A549 (cell line): ENCODE results near the gene UBR2.

Source experiments
- EP300 ChIP-seq, 2 experiments: fragments of >200 bp; sonication (Bioruptor Twin); formaldehyde crosslinking; IDR thresholded peaks; 2 replicates in 1 of 2; 3 replicates in 1 of 2; pipeline ENCODE4 v1.6.1; 2016 to 2017
- JUNB ChIP-seq: fragments of >200 bp; sonication (Bioruptor Twin); formaldehyde crosslinking; IDR thresholded peaks from 2 replicates; pipeline ENCODE4 v1.6.1; 2016
- KDM1A ChIP-seq: fragments of 200-600 bp; sonication (generic); IDR thresholded peaks from 2 replicates; pipeline ENCODE4 v1.6.1; 2016; ENCODE audit warnings: low read depth, mild to moderate bottlenecking
- TF ChIP-seq, protein P1 (sequence below): fragments of >200 bp; sonication (Bioruptor Twin); formaldehyde crosslinking; IDR thresholded peaks from 3 replicates; pipeline ENCODE4 v1.5.1; 2016

DNA sequence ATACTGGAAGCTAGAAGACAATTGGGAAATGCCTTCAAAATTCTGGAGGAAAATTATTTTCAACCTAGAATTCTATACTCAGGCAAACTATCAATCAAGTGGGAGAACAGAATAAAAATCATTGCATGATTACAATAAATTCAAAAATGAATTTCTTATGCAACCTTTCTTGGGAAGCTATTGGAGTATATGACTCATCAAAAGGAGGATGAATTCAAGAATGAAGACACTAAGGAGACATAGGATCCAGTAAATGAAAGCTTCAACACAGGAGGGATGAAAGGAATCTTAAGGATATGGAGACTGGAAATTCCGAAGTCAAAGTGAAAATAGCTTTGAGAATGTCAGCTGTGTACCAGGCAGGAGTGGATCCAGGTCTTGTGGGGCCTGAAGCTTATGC lies 12.6 kb upstream of the UBR2 start:
- TF ChIP-seq JUNB (no peak), EP300 (IDR thresholded peaks at IDR 0.05) (no peak), KDM1A (no peak)
- TF ChIP-seq, protein P1, sequence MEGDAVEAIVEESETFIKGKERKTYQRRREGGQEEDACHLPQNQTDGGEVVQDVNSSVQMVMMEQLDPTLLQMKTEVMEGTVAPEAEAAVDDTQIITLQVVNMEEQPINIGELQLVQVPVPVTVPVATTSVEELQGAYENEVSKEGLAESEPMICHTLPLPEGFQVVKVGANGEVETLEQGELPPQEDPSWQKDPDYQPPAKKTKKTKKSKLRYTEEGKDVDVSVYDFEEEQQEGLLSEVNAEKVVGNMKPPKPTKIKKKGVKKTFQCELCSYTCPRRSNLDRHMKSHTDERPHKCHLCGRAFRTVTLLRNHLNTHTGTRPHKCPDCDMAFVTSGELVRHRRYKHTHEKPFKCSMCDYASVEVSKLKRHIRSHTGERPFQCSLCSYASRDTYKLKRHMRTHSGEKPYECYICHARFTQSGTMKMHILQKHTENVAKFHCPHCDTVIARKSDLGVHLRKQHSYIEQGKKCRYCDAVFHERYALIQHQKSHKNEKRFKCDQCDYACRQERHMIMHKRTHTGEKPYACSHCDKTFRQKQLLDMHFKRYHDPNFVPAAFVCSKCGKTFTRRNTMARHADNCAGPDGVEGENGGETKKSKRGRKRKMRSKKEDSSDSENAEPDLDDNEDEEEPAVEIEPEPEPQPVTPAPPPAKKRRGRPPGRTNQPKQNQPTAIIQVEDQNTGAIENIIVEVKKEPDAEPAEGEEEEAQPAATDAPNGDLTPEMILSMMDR = no peak
